ENCODE measurements around the gene PGM2L1.

DNA sequence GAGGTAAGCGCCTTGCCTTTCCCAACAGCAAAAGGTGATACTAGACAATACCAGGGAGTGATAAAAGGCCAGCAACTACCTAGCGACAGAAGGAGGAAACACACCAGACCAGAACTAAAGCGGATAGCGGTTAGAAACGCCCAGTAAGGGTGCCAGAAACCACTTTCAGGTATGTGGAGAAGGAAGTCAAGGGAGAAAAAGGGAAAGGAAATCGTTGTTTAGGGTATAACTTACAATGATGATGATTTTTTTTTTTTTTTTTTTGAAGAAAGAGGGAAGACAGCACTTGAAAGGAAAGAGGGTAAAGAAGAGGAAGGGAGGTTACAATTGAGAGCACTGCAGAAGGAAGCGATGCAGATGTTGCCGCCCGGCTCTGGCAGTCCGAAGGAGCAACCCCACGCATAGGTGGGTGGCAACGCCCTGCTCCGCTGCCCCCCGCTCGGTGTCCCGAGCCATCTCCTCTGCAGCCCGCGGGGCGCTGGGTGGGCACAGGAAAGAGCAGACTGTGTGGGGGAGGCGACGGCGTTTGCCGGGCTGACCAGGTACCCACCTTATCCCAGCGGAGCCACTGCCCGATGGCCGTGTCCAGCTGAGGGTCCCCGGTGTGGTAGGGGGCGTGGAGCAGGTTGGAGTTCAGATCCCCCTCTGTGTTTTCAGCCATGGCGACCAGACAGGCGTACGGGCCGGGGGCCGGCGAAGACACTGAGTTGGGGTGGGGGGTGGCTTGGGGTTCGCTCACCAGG, 561 bp downstream of the PGM2L1 start:
- TF ChIP-seq CTCF (IDR thresholded peaks at IDR 0.05) (no peak), ZFX (IDR thresholded peaks at IDR 0.05; ENCODE audit: borderline replicate concordance) (no peak)
